ENCODE measurements around the gene ARCN1.
"Not testable (repeated sequence)": the region's sequence is repeated elsewhere in the genome, so short reads cannot be mapped to it uniquely, and the experiment has no call there.

ARCN1 gene

DNA sequence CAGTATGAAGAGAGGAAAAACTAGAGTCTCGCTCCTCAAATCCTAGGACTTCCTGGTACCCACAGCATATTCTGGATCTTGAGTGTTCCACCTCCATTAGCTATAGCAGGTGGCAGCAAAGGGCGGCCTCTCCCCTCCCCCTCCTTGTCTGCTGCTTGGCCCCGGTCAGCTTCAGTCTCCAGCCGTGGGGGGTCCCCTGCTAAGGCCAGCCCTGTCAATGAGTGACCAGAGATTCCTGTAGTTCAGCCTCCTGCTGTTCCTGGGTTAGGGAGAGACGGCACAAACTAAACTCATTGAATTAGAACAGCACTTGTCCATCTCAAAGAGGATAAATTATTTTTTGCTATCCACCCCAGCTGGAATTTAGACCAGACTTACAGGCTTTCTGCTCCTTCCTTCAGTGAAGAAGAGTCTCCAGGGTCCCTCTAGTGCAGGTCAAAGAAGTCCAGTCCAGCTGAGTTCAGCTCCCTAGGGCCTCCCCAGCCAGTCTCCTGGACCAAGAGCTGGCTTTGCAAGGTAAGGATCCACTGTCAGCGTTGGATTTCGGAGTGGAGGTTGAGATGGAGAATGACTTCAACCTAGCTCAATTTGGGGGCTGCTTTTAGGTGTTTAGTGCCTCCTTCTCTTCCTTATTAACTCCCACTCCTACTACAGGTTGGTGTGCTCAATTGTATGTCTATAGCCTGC lies 34.1 kb downstream of the ARCN1 start:
- no peak for DNase-seq

DNA sequence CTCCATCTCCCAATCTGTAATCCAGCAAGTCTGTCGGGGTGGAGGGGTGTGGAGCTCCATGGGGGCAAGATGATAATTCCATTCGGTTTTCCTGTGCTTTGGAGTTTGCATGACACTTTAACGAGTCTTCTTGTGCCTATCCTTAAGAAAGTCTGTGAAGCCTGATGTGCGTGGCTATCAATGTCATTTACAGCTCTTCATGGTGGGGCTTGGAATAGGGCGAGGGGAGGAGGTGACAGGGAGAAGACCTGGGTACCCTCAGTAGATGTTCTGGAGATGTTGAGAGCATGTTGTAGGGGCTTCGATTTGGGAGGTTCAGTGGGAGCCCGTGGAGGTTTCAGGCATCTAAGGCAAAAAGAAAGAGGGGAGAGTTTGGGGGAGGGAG lies 34.6 kb downstream of the ARCN1 start:
- DNase-seq = no peak

DNA sequence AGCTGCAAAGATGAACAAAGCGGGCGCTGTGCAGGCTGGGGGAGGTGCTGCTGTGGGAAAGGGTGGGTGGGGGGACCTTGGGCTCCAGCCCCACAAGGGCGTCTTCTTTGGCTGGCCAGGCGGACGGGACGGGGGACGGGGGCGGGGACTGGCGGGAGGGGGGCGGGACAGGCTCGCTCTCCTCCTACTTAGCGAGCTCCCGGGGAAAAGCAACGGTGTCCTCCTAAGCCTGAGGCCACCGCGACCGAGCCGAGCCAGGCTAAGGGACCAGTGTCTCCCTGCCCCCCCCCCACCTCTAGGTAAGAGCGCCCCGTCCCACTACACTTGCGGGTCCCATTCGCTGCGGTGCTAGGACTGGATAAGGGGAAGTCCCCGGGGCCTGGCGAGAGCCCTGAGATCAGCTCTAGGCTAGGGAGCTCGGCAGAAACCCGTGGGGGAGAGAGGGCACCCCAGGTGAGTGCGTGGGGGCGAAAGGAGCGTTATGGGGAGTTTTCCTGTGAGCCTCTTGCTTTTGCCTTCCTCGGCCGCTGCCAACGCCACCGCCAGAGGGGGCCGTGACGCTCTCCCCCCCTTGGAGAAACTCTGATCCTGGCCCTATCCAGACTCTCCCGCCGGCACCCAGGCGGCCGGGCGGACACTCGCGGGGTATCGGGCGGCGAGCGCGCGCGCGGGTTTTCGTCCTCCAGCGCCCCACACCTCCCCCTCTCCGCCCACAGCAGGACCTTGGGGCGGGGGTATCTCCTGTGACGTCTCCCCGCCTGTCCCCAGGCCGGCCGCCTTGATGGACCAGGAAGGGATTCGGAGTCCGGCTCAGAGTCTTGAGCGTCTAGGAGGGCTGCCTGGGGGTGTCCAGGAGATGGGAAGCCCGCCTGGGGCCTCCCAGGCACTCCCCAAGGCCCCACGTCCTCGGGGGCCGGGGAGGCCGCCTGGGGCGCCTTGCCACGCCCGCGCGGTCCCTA lies 35.5 kb downstream of the ARCN1 start, which contains the start of gene PHLDB1:
PHLDB1 (plus strand) TSS at position 215 of the 959 bp plus-strand sequence. CDS start 6,222 bp downstream, outside the sequence.
- DNase-seq = peak; percentile 24

DNA sequence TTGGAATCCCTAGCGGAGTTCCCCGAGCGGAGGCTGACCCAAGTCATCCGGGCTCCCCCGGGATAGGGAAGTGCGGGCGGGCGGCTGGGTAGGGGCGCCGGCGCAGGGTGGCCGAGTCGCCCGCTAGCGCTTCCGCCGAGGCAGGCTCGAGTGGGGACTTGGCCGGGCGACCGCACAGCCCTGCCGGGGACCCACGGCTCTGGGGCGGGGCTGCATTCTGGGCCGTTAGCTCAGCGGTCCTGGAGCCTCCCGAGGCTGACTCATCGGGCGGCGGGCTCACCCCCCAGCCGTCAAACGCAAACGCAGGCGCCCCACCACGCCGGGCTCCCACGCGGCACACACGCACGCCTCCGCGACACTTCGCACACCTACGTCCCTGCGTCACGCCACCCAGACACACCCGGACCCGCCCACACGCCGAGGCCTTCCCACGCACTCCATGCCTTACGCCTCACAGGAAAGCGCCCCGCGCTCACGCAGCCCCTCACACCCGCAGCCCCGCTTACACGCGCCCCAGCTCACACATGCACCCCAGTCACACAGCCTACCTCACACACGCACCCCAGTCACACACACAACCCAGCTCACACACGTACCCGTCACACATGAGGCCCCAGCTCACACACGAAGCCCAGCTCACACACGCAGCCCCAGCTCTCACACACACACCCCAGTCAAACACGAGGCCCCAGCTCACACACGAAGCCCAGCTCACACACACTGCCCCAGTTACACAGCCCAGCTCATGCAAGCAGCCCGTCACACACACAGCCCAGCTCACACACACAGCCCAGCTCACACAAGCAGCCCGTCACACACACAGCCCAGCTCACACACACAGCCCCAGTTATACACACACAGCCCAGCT lies 36.4 kb downstream of the ARCN1 start:
- no peak for DNase-seq

DNA sequence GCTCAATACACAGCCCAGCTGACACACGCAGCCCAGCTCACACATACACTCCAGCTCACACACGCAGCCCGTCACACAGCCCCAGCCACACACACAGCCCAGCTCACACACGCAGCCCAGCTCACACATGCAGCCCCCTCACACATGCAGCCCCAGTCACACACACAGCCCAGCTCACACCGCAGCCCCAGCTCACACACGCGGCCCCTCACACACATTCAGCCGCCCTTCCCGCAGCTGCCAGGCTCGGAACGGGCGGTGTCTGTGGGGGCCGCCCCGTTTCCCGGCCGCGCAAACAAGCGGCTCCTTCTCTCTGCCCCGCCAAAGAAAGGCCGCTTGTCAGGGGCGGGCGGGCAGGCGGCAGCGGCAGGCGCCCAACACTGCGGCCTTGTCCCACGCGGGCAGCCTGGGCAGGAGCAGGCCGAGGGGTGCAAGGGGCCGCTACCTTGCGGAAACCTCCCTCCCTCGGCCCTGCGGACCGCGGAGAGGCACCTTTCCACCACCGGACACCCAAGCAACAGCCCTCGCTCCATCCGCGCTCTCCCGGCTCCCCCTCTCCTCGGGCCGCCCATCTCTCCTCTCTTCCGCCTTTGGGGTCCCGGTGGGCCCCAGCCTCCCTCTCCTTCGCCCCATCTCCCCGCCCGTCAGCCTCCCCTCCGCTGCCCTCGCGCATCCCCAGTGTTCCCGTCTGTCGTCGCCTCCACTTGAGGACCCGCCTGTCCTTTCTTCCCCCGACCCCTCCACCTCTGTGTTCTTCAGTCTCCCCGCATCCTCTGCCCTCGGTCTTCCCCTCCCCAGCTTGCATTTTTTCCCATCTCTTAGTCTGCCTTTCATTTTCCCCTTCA lies 37.4 kb downstream of the ARCN1 start:
- DNase-seq = no peak

DNA sequence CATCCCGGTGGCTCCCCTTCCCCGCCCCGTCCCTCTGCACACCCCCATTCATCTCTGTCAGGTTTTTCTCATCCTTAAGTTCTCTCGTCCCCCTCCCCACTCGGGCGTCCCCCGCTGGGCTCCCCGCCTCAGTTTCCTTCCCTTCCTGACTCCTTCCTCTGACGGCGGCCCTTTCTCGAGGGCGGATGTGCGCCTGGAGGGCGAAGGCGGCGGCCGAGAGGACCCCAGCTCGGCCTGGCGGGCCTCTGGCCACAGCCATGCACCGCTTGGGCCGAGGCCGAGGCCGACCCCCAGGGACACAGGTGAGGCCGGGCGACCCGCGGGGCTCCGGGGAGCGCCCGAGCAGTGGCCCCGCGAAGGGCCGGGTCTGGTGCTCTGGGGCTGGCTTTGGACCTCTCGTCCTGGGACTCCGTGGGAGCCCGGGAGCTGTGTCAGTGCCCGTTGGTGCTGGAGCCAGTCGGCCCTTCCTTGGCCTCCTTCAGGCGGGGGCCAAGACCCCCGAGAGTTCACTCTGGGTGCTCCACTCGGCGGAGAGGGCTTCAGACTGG lies 38.1 kb downstream of the ARCN1 start:
- no peak for DNase-seq

DNA sequence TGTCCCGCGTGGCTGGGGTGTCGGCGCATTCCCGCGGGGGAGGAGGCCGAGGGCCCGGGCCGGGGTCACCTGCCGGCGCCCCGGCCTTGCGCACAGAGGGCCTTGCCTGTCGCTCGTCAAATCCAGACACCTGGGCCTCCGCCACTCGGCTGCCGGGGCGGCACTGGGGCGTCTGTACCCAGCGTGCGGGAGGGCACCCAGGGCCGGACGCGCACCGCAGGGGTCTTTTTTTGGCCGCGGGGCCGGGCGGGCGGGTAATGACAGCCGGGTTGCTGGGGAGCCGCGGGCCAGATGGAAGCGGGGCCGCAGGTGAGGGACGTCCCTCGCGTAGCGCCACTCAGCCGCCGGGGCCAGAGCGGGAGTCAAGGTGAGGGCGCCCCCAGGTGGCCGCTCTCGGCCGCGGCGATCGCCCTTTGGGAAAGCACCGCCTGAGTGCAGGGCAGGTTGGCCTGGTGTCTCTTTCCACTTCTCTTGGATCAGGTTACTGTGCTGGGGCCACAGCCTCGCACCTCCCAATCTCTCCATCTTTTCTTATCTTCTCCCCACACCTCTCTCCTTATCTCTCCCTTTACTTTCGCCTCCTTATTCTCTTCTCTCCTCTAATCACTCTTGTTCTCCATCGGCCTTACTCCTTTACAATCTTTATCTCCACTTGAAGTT lies 38.7 kb downstream of the ARCN1 start:
- DNase-seq = no peak

DNA sequence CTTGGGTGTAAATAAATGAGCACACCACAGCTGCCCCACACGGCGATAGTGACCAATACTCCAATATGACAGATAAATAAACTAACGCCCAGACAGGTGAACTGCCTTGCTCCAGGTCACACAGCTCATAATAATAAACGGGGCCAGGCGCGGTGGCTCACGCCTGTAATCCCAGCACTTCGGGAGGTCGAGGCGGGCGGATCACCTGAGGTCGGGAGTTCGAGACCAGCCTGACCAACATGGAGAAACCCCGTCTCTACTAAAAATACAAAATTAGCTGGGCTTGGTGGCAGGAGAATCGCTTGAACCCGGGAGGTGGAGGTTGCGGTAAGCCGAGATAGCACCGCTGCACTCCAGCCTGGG lies 39.2 kb downstream of the ARCN1 start:
- DNase-seq = not testable (repeated sequence)

DNA sequence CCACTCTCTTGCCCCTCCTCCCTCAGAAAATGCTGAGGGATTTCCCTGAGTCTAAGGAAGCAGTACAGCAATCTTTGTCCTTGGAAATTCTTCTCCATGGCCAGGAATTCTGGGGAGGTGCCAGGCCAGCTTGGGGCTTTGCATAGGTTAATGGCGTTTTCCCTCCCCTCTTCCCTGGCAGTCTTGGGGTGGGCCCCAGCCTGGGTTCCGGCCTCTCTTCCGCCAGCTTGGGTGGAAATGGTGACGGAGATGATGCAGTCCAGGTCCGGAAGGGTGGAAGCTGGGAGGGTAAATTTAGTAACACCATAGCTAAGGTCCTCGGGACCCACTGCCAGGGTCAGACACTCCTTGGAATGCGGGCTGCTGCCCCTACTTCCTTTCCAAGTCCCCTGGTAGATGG lies 40.2 kb downstream of the ARCN1 start:
- no peak for DNase-seq

DNA sequence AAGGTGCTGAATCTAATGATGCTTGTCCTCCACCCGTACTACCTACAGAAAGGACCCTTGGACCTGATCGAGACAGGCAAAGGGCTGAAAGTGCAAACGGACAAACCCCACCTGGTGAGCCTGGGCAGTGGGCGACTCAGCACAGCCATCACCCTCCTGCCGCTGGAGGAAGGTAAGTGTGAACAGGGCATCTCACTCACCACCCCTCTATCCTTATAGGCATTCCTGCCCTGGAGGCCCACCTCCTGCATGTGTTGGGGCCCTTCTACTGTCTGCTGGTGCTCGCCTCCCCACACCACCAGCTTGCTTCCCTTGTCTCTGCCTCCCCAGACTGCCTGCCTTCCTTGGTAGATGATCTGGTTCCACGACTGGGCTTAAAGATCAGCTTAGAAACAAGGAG lies 42.3 kb downstream of the ARCN1 start:
- no peak for DNase-seq

DNA sequence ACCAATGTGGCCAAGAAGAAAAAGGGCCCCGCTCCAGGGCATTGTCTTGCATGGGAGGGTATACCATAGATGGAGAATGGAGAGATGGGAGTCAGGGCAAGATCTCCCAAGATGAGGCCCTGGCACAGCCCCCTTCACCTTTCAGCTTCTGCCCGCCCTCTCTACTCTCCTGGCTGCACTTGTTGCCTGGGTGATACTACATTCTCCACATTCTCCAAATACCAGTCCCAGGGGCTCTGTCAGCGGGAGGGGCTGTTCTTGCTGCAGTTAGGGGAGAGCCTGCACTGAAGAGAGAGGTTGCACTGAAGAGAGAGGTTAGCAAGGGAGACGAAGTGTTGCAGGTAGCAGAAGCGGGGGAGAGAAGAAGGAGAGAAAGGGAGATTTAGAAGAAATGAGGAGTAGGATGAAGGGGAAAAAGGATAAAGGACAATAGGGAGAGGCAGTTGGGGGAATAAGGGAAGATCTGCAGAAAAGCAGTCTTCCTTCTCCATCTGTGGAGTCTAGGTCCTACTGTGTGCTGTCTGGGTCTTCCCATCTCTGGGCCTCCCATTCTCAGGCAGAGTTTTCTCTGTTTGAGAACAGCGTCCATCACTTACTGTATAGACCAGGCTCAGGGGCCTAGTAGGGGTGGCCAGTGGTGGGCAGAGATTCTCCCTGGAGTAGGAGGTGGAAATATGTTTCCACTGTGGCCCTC lies 43.2 kb downstream of the ARCN1 start:
- DNase-seq = no peak

DNA sequence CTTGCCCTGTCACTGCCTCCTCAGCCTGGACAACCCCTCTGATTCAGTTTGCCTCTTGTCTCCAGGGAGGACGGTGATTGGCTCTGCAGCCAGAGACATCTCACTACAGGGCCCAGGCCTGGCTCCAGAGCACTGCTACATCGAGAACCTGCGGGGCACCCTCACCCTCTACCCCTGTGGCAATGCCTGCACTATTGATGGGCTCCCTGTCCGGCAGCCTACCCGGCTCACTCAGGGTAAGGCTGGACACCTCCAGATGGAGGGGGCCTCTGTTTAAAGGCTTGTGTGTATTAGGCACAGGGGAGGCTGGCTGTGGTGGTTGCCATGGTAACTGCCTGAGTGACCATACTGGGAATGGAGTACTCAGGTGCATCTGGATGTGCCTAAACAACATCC lies 43.8 kb downstream of the ARCN1 start:
- DNase-seq = no peak

DNA sequence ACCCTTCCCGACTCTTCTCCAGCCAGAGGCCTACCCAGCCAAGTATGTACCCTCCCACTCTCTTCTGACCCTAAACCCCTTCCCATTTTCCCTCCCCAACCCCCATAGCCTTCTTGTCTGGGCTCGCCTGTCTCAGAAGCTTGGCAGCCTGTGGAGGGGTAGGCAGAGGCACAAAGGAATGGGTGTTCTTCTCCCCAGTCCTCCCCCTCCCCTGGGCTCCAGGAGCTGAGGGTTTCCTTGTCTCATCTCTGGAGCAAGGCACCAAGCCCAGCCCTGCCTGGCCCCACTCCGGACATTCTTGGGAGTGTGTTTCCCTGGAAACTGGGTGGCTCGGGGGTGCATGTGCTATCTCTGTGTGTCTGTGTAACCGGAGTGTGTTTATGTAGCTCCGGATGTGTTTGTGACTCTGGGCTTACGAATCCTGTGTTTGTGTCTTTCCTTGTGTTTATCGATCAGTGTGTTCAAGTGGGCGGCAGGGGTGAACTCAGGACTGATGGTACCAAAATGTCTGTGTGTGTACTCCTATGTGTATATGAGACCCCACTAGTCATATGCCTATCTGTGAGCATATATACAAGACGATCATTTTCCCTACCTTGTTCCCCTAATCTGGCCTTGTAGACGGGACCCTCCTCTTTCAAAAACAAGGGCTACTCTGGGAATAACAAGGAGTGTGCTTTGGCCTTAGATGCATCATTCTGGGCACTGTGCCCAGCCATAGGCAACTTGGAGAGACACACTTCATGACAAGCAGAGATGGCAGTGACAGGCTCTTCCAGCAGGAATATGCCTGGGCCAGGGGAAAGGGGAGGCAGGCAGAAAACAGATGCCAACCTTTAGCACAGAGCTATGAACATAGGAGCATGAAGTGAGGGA lies 46.1 kb downstream of the ARCN1 start:
- no peak for DNase-seq

DNA sequence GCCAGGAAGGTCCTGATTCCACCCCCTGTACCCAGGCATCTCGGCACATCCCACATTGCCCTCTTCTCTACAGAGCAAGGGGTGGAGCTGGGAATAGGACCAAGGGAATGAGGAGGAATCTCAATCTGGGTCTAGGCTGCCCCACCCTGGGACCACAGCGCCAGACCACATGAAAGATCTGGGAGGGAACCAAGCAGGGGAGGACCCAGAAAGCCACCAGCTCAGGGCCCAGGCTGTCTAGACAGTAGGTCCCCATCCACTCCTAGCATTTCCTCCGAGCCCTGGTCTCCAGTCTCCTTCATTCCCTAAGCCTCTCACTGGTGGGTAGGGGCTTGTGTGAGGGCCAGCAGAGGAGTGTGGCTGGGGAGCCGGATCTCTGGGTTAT lies 46.8 kb downstream of the ARCN1 start:
- DNase-seq = no peak

DNA sequence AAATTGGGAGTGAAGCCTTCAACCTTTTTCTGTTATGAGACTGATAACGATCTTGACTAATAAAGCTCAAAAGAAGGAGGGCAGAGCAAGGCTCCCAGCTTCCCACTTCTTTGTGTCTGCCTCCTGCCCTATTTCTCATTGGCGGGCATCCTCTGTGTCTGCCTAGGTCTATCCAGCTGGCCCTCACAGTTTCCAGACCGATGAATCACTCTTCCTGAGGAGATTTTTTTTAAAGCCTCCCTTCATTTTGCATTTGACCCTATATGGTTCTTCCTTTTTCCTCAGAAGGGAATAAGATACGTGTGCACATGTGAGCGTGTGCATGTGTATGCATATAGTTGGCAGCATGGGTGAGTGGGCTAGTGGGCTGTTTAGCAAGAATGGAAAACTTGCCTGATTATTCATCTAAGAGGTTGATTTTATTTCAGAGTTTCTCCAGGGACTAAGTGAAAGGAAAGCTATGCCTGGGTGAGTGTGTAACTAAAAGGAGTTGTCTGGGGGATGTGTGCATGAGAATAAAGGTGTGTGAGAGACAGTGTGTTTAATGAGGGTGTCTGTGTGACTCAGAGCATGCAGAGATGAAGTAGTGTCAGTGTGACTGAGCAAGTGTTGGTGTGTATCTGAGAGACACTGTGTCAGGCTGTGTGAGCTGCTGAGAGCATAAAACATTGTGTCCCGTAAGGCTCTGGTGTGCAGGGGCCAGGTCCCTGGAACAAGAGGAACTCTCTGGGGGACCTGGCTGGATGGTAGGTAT lies 47.4 kb downstream of the ARCN1 start:
- DNase-seq = no peak

DNA sequence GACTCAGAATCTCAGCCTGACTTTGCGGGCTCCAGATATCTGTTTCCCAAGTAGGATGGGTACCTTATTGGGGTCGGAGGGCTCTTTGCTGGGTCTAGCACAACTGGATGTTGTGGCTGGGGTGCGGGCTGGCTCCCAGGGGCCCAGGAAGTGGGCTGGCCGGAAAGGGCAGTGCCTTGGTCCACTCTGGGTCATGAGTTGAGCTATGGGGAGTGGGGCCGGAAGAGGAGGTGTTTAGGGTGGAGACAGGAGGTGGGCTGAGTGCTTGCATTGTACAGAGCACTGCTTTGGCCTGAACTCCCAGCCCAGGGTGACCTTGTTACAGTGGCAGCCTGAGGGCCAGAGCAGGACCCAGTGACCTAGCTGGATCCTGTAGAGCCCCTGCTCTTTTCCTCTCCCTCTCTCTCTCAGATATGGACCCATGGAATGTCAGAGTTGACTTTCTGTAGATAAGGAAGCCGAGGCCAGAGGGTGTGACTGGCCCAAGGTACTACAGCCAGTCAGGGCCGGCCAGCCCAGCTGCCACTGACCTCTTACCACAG lies 48.4 kb downstream of the ARCN1 start:
- no peak for DNase-seq

DNA sequence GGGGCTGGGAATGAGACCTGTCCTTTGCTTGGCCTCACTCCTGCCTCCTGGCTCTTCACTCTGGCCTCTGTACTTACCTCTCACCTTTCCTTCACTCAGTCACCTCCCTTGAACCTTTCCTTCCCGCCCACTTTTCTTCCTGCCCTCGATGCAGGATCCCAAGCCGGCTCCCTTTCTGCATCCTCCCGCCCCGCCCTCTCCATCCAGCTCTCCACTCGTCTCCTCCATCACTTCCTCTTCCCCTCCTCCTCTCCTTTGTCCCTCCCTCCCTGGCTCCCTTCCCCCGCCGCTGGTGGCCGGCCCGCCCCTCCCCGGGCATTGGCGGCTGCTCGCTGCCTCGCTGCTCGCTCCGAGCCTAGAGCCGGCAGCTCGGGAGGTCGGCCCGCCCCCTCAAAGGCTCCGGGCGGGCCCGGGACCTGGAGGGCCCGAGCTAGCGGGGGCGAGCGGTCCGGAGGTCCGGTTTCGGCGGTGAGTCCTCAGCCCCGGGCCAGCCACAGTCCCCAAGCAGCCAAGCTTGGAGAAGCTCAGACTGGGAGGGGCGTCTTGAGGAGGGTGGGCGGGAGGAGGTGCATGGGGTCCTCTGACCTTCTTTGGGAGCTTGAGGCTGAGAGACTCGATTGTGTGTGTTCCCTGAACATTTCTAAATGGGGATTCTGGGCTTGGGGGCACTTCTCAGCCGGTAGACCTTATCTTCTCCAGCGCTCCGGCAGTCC lies 49.0 kb downstream of the ARCN1 start:
- peak; percentile 64 for DNase-seq

DNA sequence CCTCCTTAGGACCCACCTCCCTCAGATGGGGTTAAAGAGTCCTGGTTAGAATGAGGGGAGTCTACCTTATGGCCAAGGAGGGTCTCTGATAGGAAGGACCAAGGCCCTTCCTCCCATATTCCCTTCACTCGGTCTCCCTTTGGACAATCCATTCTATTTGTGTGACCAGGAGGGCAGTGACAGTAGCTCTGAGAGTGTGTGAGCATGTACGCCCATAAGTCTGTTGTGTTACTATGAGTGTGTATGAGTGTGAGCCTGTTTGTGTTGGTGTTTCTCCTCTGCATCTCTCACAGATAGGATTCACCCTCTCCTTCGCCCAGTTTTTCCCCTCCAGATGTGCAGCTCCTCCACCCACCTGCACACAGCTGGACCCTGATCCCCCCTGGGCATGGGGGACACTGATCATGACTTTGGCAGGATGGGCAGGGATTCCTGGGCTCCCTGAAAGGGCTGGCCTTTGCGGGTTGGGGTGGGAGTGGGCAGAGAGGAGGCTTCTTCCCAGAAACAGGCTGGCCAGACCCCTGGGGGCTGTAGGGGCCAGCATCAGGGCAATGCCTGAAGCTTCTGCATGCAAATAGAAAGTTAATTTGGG lies 49.7 kb downstream of the ARCN1 start:
- DNase-seq = no peak

All from NCI-H2227 treated with DMSO at 0.1 percent for 48 hours (cell line).